Subcutaneous adipose tissue (tissue), 4 donors: ENCODE results near the gene XPNPEP3. TPM values are rescaled to one million over a fixed set of nuclear protein-coding genes. Genes with fewer than 3 reads are reported as not detected.

ENCODE experiments used
- CTCF ChIP-seq: fragments of 450-650 bp; IDR thresholded peaks from one replicate; pipeline ENCODE4 v1.5.1; 2016; ENCODE audit warnings: low read depth, mild to moderate bottlenecking, control low read depth, antibody characterized with exemption, moderate library complexity
- total RNA-seq, 4 donors: library from RNA; depleted of rRNA; stranded (reverse); fragments of >200 nt; gene quantifications; one replicate each; pipeline ENCODE4 v1.1.0, GENCODE V29; 2016

Gene XPNPEP3
- total RNA-seq, result 10 to 100 TPM; 10.7 to 23.9 (median 13.0) TPM

- TF ChIP-seq CTCF, result no peak
Observed at GRCh38 chr22:40856513-40857308, at the start of gene XPNPEP3, which contains the start of gene ST13. XPNPEP3 (plus strand) TSS chr22:40857148; CDS start chr22:40857182, 34 bp downstream. ST13 (minus strand) TSS chr22:40856639; CDS start chr22:40856540, 99 bp downstream.

DNA sequence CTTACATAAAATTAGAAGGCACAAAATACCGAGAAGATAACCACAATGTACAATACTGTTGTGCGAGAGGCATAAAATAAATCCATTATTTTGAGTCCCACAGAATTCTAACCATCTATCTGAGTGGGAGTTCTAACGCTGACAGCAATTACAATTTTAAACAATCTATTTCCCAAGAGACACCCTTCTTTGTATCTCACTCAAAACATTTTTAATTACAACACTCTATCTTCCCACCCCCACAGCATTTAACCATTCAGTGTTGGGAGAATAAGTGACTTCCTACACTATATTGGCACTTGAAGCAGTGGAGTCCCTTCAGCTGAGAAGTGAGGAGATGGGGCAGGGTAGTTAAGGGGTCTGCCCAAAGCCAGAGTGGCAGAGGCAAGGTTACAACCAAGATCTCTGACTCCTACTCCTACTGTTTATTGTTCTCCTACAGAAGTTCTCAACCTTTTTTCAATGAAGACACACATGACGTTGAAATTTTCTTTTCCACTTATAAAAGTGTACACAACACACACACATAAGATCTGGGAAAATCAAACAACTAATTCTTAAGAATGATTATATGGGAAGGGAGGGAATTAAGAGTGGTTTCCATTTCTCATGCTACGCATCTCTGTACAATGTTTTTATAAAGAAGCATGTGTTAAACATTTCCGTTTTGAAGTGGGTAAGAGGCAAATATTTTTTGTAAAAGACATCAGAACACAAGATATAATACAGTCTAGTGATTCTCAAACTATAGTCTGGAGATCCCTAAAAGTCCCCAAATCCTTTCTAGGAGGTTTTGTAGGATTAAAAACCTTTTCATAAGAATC, 48.7 kb upstream of the XPNPEP3 start:
- no peak for TF ChIP-seq CTCF

GRCh38 chr22:40813912-40814315, 43.0 kb upstream of the XPNPEP3 start:
- no peak for TF ChIP-seq CTCF

- TF ChIP-seq CTCF, result no peak
Observed at GRCh38 chr22:40817737-40818136, 39.2 kb upstream of the XPNPEP3 start.

- no peak for TF ChIP-seq CTCF
Observed at GRCh38 chr22:40818192-40818746, 38.7 kb upstream of the XPNPEP3 start.

- no peak for TF ChIP-seq CTCF
Observed at GRCh38 chr22:40818747-40819598, 38.0 kb upstream of the XPNPEP3 start, which contains the start of gene SLC25A17. SLC25A17 (minus strand) TSS chr22:40819346; CDS start chr22:40819248, 98 bp downstream.
